Left ventricle myocardium inferior (tissue), 1 donor: ENCODE data around the gene ZBTB40. TPM values are rescaled to one million over a fixed set of nuclear protein-coding genes. Genes with fewer than 3 reads are reported as not detected.

Experiments
- DNase-seq: peaks from one replicate; pipeline ENCODE4 v3.0.0-alpha.2; 2020
- H3K27ac ChIP-seq: fragments of 200-600 bp; replicated peaks from 2 replicates; pipeline ENCODE4 v1.8.0; 2021
- H3K27me3 ChIP-seq: fragments of 200-600 bp; 2 replicates; pipeline ENCODE4 v1.8.0; 2021; ENCODE audit warnings: low read depth
- H3K36me3 ChIP-seq: fragments of 200-600 bp; 2 replicates; pipeline ENCODE4 v1.8.0; 2021
- H3K4me1 ChIP-seq: fragments of 200-600 bp; 2 replicates; pipeline ENCODE4 v1.8.0; 2021
- H3K4me3 ChIP-seq: fragments of 200-600 bp; 2 replicates; pipeline ENCODE4 v1.8.0; 2021; ENCODE audit warnings: mild to moderate bottlenecking, moderate library complexity
- H3K9me3 ChIP-seq: fragments of 200-600 bp; replicated peaks from 2 replicates; pipeline ENCODE4 v1.8.0; 2021
- CTCF ChIP-seq: fragments of 200-600 bp; IDR thresholded peaks from 2 replicates; pipeline ENCODE4 v1.8.0; 2021; ENCODE audit warnings: antibody characterized with exemption, mild to moderate bottlenecking, borderline replicate concordance
- intact Hi-C: fragments of 100-400 bp; cut with micrococcal nuclease; formaldehyde crosslinking; loops from one replicate; pipeline ENCODE4 v1.11.0; 2022
- total RNA-seq: library from RNA; stranded (reverse); fragmentation: NEBNext Ultra II Directional; extraction: Animal tissue kit (Norgen Biotek cat#: 25700); gene quantifications from one replicate; pipeline ENCODE4 v1.2.1, GENCODE V29; 2021
- donor health status: DM: no; HTN: yes; CAD: no; lungs with severe emphysema.

The ZBTB40 gene
- total RNA-seq, 1 donor from 2014 or later: 17.9 TPM

- DNase-seq: no peak
- Histone ChIP-seq H3K4me1 (peaks cover 55% of the 10 kb centered on the region), H3K9me3 (peaks cover 7% of the 10 kb centered on the region), H3K27ac (no peak overlapping the region), H3K27me3 (no peaks in the 10 kb centered on the region), H3K36me3 (no peaks in the 10 kb centered on the region), H3K4me3 (no peak overlapping the region)
- no peak for TF ChIP-seq CTCF
- intact Hi-C loops: no loop called here
Observed at GRCh38 chr1:22461100-22461499, 9.4 kb downstream of the ZBTB40 start.

GRCh38 chr1:22461678-22462527, 10.3 kb downstream of the ZBTB40 start:
- Histone ChIP-seq H3K4me1 (peaks cover 50% of the 10 kb centered on the region), H3K9me3 (peaks cover 7% of the 10 kb centered on the region), H3K27me3 (no peaks in the 10 kb centered on the region), H3K4me3 (no peak overlapping the region), H3K27ac (no peak overlapping the region), H3K36me3 (no peaks in the 10 kb centered on the region)
- DNase-seq: no peak
- TF ChIP-seq CTCF: no peak
- intact Hi-C loops: no loop called here

- no peak overlapping the region for H3K4me3 ChIP-seq
- H3K27me3 ChIP-seq: no peaks in the 10 kb centered on the region
- TF ChIP-seq CTCF: no peak
- H3K9me3 ChIP-seq: peaks cover 7% of the 10 kb centered on the region
- H3K36me3 ChIP-seq: no peaks in the 10 kb centered on the region
- H3K27ac ChIP-seq: no peak overlapping the region
- no peak for DNase-seq
- intact Hi-C loops: no loop called here
- peaks cover 39% of the 10 kb centered on the region for H3K4me1 ChIP-seq
Observed at GRCh38 chr1:22462928-22463327, 11.3 kb downstream of the ZBTB40 start.

GRCh38 chr1:22465015-22465565, 13.4 kb downstream of the ZBTB40 start:
- Histone ChIP-seq H3K27ac (no peak overlapping the region), H3K36me3 (no peaks in the 10 kb centered on the region), H3K27me3 (no peaks in the 10 kb centered on the region), H3K9me3 (peaks cover 7% of the 10 kb centered on the region), H3K4me3 (no peak overlapping the region), H3K4me1 (peaks cover 44% of the 10 kb centered on the region)
- intact Hi-C loops: no loop called here
- no peak for DNase-seq
- TF ChIP-seq CTCF: no peak

- DNase-seq: no peak
- Histone ChIP-seq H3K4me3 (no peak overlapping the region), H3K27ac (no peak overlapping the region), H3K9me3 (peaks cover 7% of the 10 kb centered on the region), H3K4me1 (peaks cover 46% of the 10 kb centered on the region), H3K36me3 (no peaks in the 10 kb centered on the region), H3K27me3 (no peaks in the 10 kb centered on the region)
- no peak for TF ChIP-seq CTCF
- intact Hi-C loops: no loop called here
Observed at GRCh38 chr1:22465671-22466070, 14.0 kb downstream of the ZBTB40 start.
